ENCODE results near the gene PRSS36. TPM values are rescaled to one million over a fixed set of nuclear protein-coding genes. Genes with fewer than 3 reads are reported as not detected.

The PRSS36 gene
- total and polyA plus RNA-seq, 9 of the 15 experiments (the other 6 are each of a cell fraction or from before 2014, with no cell fraction given): 0.09 to 1.2 (median 0.54) TPM; not detected in 2

- peaks cover 0 to 25% of the 10 kb centered on the region in 2 experiments; a peak in 3 of 5 replicates for H3K4me1 ChIP-seq (replicated peaks in 1 of 2; ENCODE audit: control insufficient read depth in 2 of 2, insufficient read depth in 2 of 2, low read length in 2 of 2)
- DNase-seq (ENCODE audit: extremely low read depth in 1 of 4, low spot score in 3 of 4) (no peak), ATAC-seq (no peak), FAIRE-seq (no peak)
- H3K27me3 ChIP-seq (ENCODE audit: control insufficient read depth in 2 of 2, insufficient read depth in 2 of 2, low read length in 2 of 2): peaks cover 15 to 21% of the 10 kb centered on the region in 2 experiments; a peak in 4 of 5 replicates
- in situ Hi-C loops (cut with MboI) (no loop called here), intact Hi-C loops (cut with micrococcal nuclease) (loop anchor here (10.0 kb wide), 1 partner anchor 165 kb away; the partner anchor contains the start of gene HSD3B7)
- no peak overlapping the region for H2AFZ ChIP-seq (ENCODE audit: low read depth, low read length)
- BruUV-seq (replicated peaks): no TSS peak
- CTCF ChIA-PET (ENCODE audit: low intra/inter-chr PET ratio): no interaction called here
- 30% methylated on average over 4 of the region's 5 CpGs for WGBS (ENCODE audit: insufficient coverage, low coverage, missing lambda C conversion rate)
- no peaks in the 10 kb centered on the region for H3K79me2 ChIP-seq (ENCODE audit: control insufficient read depth, insufficient read depth, low read length)
- no peaks in the 10 kb centered on the region for H3K9me3 ChIP-seq (replicated peaks; ENCODE audit: control insufficient read depth, insufficient read depth, low read depth, low read length)
- no peak overlapping the region for H3K27ac ChIP-seq (ENCODE audit: extremely low read depth, low read depth, low read length)
- POLR2A ChIA-PET: interaction anchor here (0.8 to 2.3 kb wide), 2 partner anchors 10 to 31 kb away, joined by 3 to 9 read pairs; partner anchors contain the start of gene FUS
- H3K9me1 ChIP-seq (ENCODE audit: control insufficient read depth, insufficient read depth, low read length): no peaks in the 10 kb centered on the region
- peak overlapping the region in 1 of 2 experiments; percentile 81; a peak in 1 of 4 replicates for H3K9ac ChIP-seq (ENCODE audit: insufficient read depth in 1 of 2, low read depth in 2 of 2, low read length in 2 of 2)
- H3K36me3 ChIP-seq (ENCODE audit: control insufficient read depth, insufficient read depth, low read length): no peaks in the 10 kb centered on the region
- no peak overlapping the region for H3K4me3 ChIP-seq
- no peak overlapping the region for H3K4me2 ChIP-seq (ENCODE audit: insufficient read depth, low read length)
- H4K20me1 ChIP-seq (replicated peaks; ENCODE audit: control insufficient read depth, insufficient read depth, low read length): no peaks in the 10 kb centered on the region; the same call in 1 of the 2 replicates
- no peak for TF ChIP-seq CREB3L1 (IDR thresholded peaks at IDR 0.05; ENCODE audit: borderline replicate concordance, low read depth)
- TF ChIP-seq GABPA (tag; conservative IDR thresholded peaks at IDR 0.05; ENCODE audit: low read depth): no peak
- TF ChIP-seq, protein P1, sequence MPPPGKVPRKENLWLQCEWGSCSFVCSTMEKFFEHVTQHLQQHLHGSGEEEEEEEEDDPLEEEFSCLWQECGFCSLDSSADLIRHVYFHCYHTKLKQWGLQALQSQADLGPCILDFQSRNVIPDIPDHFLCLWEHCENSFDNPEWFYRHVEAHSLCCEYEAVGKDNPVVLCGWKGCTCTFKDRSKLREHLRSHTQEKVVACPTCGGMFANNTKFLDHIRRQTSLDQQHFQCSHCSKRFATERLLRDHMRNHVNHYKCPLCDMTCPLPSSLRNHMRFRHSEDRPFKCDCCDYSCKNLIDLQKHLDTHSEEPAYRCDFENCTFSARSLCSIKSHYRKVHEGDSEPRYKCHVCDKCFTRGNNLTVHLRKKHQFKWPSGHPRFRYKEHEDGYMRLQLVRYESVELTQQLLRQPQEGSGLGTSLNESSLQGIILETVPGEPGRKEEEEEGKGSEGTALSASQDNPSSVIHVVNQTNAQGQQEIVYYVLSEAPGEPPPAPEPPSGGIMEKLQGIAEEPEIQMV (tag; conservative IDR thresholded peaks at IDR 0.05; ENCODE audit: low read depth): no peak
- no peak for TF ChIP-seq PCBP1 (IDR thresholded peaks at IDR 0.05; ENCODE audit: low read depth, low read length, poor library complexity, severe bottlenecking)
- TF ChIP-seq, protein P2, sequence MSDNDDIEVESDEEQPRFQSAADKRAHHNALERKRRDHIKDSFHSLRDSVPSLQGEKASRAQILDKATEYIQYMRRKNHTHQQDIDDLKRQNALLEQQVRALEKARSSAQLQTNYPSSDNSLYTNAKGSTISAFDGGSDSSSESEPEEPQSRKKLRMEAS (CRISPR knock-in tag; IDR thresholded peaks at IDR 0.05): no peak
- no peak for TF ChIP-seq JUN (IDR thresholded peaks at IDR 0.05; ENCODE audit: borderline replicate concordance, low read depth, low read length)
- no peak for TF ChIP-seq JUN (CRISPR knock-in tag; IDR thresholded peaks at IDR 0.05; ENCODE audit: borderline replicate concordance)
- TF ChIP-seq NR2C1 (IDR thresholded peaks at IDR 0.05): no peak
- no peak for TF ChIP-seq NR2C1 (tag; IDR thresholded peaks at IDR 0.05)
- TF ChIP-seq CC2D1A (IDR thresholded peaks at IDR 0.05): no peak
- TF ChIP-seq KDM5B (IDR thresholded peaks at IDR 0.05; ENCODE audit: insufficient replicate concordance, low read depth, low read length): no peak
- no peak for TF ChIP-seq MAFK (IDR thresholded peaks at IDR 0.05; ENCODE audit: low read length)
- TF ChIP-seq, protein P3, sequence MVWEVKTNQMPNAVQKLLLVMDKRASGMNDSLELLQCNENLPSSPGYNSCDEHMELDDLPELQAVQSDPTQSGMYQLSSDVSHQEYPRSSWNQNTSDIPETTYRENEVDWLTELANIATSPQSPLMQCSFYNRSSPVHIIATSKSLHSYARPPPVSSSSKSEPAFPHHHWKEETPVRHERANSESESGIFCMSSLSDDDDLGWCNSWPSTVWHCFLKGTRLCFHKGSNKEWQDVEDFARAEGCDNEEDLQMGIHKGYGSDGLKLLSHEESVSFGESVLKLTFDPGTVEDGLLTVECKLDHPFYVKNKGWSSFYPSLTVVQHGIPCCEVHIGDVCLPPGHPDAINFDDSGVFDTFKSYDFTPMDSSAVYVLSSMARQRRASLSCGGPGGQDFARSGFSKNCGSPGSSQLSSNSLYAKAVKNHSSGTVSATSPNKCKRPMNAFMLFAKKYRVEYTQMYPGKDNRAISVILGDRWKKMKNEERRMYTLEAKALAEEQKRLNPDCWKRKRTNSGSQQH (CRISPR knock-in tag; IDR thresholded peaks at IDR 0.05): no peak
- no peak for TF ChIP-seq ELF1 (tag; IDR thresholded peaks at IDR 0.05)
- TF ChIP-seq ZNF431 (CRISPR knock-in tag; IDR thresholded peaks at IDR 0.05): no peak
- no peak for TF ChIP-seq ETV1 (tag; conservative IDR thresholded peaks at IDR 0.05; ENCODE audit: low read depth)
- TF ChIP-seq ARID2 (IDR thresholded peaks at IDR 0.05): no peak
- TF ChIP-seq ZC3H4 (CRISPR knock-in tag; IDR thresholded peaks at IDR 0.05; ENCODE audit: borderline replicate concordance): no peak
- TF ChIP-seq HNRNPUL1 (IDR thresholded peaks at IDR 0.05; ENCODE audit: low read length): no peak
- TF ChIP-seq ZNF584 (CRISPR knock-in tag; IDR thresholded peaks at IDR 0.05; ENCODE audit: low read depth): no peak
Measured at GRCh38 chr16:31149332-31149731, 534 bp downstream of the PRSS36 start.

Measured in K562 (cell line).